NCI-H460 (cell line): ENCODE results near the gene ATP6AP2. TPM values are rescaled to one million over a fixed set of nuclear protein-coding genes. Genes with fewer than 3 reads are reported as not detected.

Source experiments
- DNase-seq: peaks from one replicate; pipeline ENCODE4 v3.0.0-alpha.2; 2016; ENCODE audit warnings: low read depth; ENCODE audit errors: extremely low read depth
- small RNA-seq, 2 experiments: library from RNA; depleted of rRNA; stranded (forward); fragments of <200 nt; gene quantifications; one replicate each; pipeline ENCODE3, GENCODE V24; 2014
- total RNA-seq: library from RNA; depleted of rRNA; stranded (reverse); fragments of >200 nt; shearing (Covaris generic); gene quantifications from 2 replicates; pipeline ENCODE4 v1.2.3, GENCODE V29; 2014; rRNA removed

ATP6AP2 gene
- total RNA-seq, 1 experiment from 2014 or later: 166 TPM

GRCh38 chrX:40632199-40632598, 51.4 kb downstream of the ATP6AP2 start:
- DNase-seq: no peak

- DNase-seq: no peak
These were observed 56.9 kb downstream of the ATP6AP2 start for GRCh38 chrX:40637687-40638086.

GRCh38 chrX:40644176-40644575, 63.4 kb downstream of the ATP6AP2 start:
- DNase-seq: no peak

- DNase-seq: no peak
These were observed 64.1 kb downstream of the ATP6AP2 start for GRCh38 chrX:40644821-40645358.

GRCh38 chrX:40646489-40647306, 65.9 kb downstream of the ATP6AP2 start:
- no peak for DNase-seq

GRCh38 chrX:40647307-40648197, 66.8 kb downstream of the ATP6AP2 start, which contains the start of gene CXorf38:
Gene CXorf38, minus strand, starts transcription at chrX:40647561. Its CDS starts 41 bp downstream, at chrX:40647520.
- DNase-seq: peak; percentile 89

GRCh38 chrX:40651620-40652223, 71.0 kb downstream of the ATP6AP2 start:
- peak; percentile 59 for DNase-seq

GRCh38 chrX:40652664-40653063, 71.9 kb downstream of the ATP6AP2 start:
- DNase-seq: no peak

GRCh38 chrX:40653535-40653934, 72.8 kb downstream of the ATP6AP2 start:
- DNase-seq: no peak

Small RNAs within 50 kb of the gene (small RNA-seq; reads per million reads assigned to genes)
- 0 reads per million in 2 experiments for gene RNU7-164P

Other genes with a start within 250 kb of the ATP6AP2 start
- not detected in 2 replicates for gene MPC1L, start 42.5 kb downstream of the ATP6AP2 start, total RNA-seq
- 20.0 and 23.3 TPM in 2 replicates for gene CXorf38, start 66.6 kb downstream of the ATP6AP2 start, total RNA-seq
- 30.5 and 37.4 TPM in 2 replicates for gene MED14, start 154.6 kb downstream of the ATP6AP2 start, total RNA-seq